Lung (tissue), 12 donors: ENCODE measurements around the gene SMAP1. TPM values are rescaled to one million over a fixed set of nuclear protein-coding genes. Genes with fewer than 3 reads are reported as not detected.

ENCODE experiments used
- ATAC-seq: fragments of 200-7000 bp; cut with Tn5 transposase; one replicate; pipeline ENCODE4 v1.9.1; 2020; ENCODE audit warnings: moderate number of reproducible peaks; ENCODE audit not compliant: insufficient read depth, low FRiP score
- DNase-seq, 3 donors: peaks; one replicate each; pipeline ENCODE4 v3.0.0-alpha.2; 2013 to 2017
- H3K27ac ChIP-seq, 2 donors: one replicate each; pipeline ENCODE4 v1.5.1; 2013; ENCODE audit warnings: mild to moderate bottlenecking in 2 of 2, moderate library complexity in 2 of 2, control low read depth in 1 of 2, inconsistent platforms in 1 of 2, low read depth in 1 of 2, low read length in 1 of 2
- H3K27me3 ChIP-seq, 3 donors: one replicate each; pipeline ENCODE4 v1.5.1; 2013; ENCODE audit warnings: low read length in 2 of 3; ENCODE audit not compliant: control insufficient read depth in 3 of 3, insufficient read depth in 3 of 3
- H3K36me3 ChIP-seq, 4 donors: one replicate each; pipeline ENCODE4 v1.5.1; 2013; ENCODE audit warnings: low read length in 4 of 4, mild to moderate bottlenecking in 1 of 4, moderate library complexity in 1 of 4; ENCODE audit not compliant: control insufficient read depth in 4 of 4, insufficient read depth in 4 of 4
- H3K4me1 ChIP-seq, 5 donors: one replicate each; pipeline ENCODE4 v1.5.1; 2013; ENCODE audit warnings: low read length in 5 of 5, mild to moderate bottlenecking in 2 of 5, moderate library complexity in 1 of 5; ENCODE audit not compliant: control insufficient read depth in 5 of 5, insufficient read depth in 5 of 5
- H3K4me3 ChIP-seq: one replicate; pipeline ENCODE4 v1.5.1; 2013; ENCODE audit warnings: mild to moderate bottlenecking, control low read depth, moderate library complexity
- H3K9ac ChIP-seq, 2 donors: one replicate each; pipeline ENCODE4 v1.5.1; 2013; ENCODE audit warnings: low read length in 2 of 2, control low read depth in 1 of 2; ENCODE audit not compliant: insufficient read depth in 1 of 2
- H3K9me3 ChIP-seq, 4 donors: one replicate each; pipeline ENCODE4 v1.5.1; 2013; ENCODE audit warnings: low read length in 3 of 4, mild to moderate bottlenecking in 1 of 4, moderate library complexity in 1 of 4; ENCODE audit not compliant: control insufficient read depth in 4 of 4, insufficient read depth in 3 of 4
- CTCF ChIP-seq: IDR thresholded peaks from 2 replicates; pipeline ENCODE4 v1.5.1; 2012; ENCODE audit warnings: mild to moderate bottlenecking; ENCODE audit errors: control extremely low read depth, extremely low read depth
- WGBS, 2 donors: extraction: QIAGEN DNeasy Blood & Tissue Kit; methylation state at CpG; one replicate each; pipeline ENCODE4 v1.1.7; 2013; 5-methylcytosine and 5-hydroxymethylcytosine counted together
- polyA plus RNA-seq, 2 donors: library from polyadenylated mRNA; stranded (reverse); fragments of 200-250 nt; gene quantifications; one replicate each; pipeline ENCODE4 v1.2.1, GENCODE V29; 2013
- total RNA-seq, 2 donors: library from RNA; depleted of rRNA in 1 of 2; stranded (reverse); fragments of >200 nt in 1 of 2; gene quantifications; one replicate each; pipeline ENCODE4 v1.2.1, GENCODE V29; 2014 to 2021
- donor health status: control.
- donor health status: control.
- donor health status: Bipolar disorder and iron deficiency.
- donor health status: healthy.
- donor health status: DM: yes; HTN: yes; CAD: no.

SMAP1 gene
- total and polyA plus RNA-seq, 4 donors: 16.5 to 31.8 (median 19.6) TPM

GRCh38 chr6:70886071-70886470 lies 218.4 kb downstream of the SMAP1 start:
- DNase-seq (no peak), ATAC-seq (no peak)
- WGBS, 2 donors: 88 to 92% methylated on average over 2 of the region's 2 CpGs
- no peak overlapping the region for H3K9ac ChIP-seq
- H3K9me3 ChIP-seq: no peaks in the 10 kb centered on the region
- no peak overlapping the region for H3K27ac ChIP-seq
- no peaks in the 10 kb centered on the region for H3K4me1 ChIP-seq
- no peaks in the 10 kb centered on the region for H3K27me3 ChIP-seq
- TF ChIP-seq CTCF: no peak
- H3K36me3 ChIP-seq: no peaks in the 10 kb centered on the region
- H3K4me3 ChIP-seq: no peak overlapping the region

GRCh38 chr6:70886661-70887060 lies 219.0 kb downstream of the SMAP1 start:
- no peaks in the 10 kb centered on the region for H3K9me3 ChIP-seq

GRCh38 chr6:70889270-70889669 lies 221.6 kb downstream of the SMAP1 start:
- H3K9me3 ChIP-seq: no peaks in the 10 kb centered on the region
- no peak overlapping the region for H3K4me3 ChIP-seq
- WGBS, 2 donors: 91 to 95% methylated on average over 7 of the region's 7 CpGs
- no peak for TF ChIP-seq CTCF
- no peaks in the 10 kb centered on the region for H3K4me1 ChIP-seq
- no peaks in the 10 kb centered on the region for H3K36me3 ChIP-seq
- DNase-seq (no peak), ATAC-seq (no peak)
- H3K9ac ChIP-seq: no peak overlapping the region
- H3K27me3 ChIP-seq: no peaks in the 10 kb centered on the region
- no peak overlapping the region for H3K27ac ChIP-seq

More at GRCh38 chr6:70886661-70887060, 219.0 kb downstream of the SMAP1 start:
- H3K9ac ChIP-seq: no peak overlapping the region
- H3K27ac ChIP-seq: no peak overlapping the region
- no peaks in the 10 kb centered on the region for H3K36me3 ChIP-seq
- H3K27me3 ChIP-seq: no peaks in the 10 kb centered on the region
- no peak overlapping the region for H3K4me3 ChIP-seq
- no peaks in the 10 kb centered on the region for H3K4me1 ChIP-seq
- ATAC-seq (no peak), DNase-seq (no peak)
- TF ChIP-seq CTCF: no peak
- 90 to 95% methylated on average over 2 of the region's 2 CpGs for WGBS, 2 donors

GRCh38 chr6:70894001-70894400 lies 226.3 kb downstream of the SMAP1 start:
- no peaks in the 10 kb centered on the region for H3K9me3 ChIP-seq
- no peaks in the 10 kb centered on the region for H3K36me3 ChIP-seq
- WGBS, 2 donors: 95 to 96% methylated on average over 12 of the region's 12 CpGs
- no peaks in the 10 kb centered on the region for H3K4me1 ChIP-seq
- no peak overlapping the region for H3K9ac ChIP-seq
- no peak overlapping the region for H3K27ac ChIP-seq
- no peak for TF ChIP-seq CTCF
- no peak for DNase-seq
- no peaks in the 10 kb centered on the region for H3K27me3 ChIP-seq
- H3K4me3 ChIP-seq: no peak overlapping the region
- no peak for ATAC-seq
